DMS153 (cell line): ENCODE results near the gene AGBL4.

Experiments used
- DNase-seq: peaks from one replicate; lab custom pipeline; 2025; lab: John Stamatoyannopoulos, UW

Gene AGBL4

DNA sequence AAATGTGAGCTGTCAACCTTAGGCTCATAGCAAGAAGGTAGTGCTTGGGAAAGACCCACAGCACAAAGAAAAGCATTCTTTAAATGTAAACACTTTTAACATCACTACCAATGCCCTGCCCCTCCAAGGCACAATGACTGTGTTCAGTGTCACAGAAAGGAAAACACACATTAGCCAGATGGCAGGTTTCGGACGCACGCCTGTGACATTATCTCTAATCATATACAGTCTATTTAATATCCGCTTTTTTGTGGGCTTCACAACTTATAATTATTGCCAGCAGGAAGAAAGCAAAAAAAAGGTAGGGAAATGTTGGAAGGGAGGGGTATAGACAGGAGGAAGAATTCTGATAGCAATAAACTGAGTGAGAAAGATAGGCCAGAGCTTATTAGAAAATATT, 1134.7 kb downstream of the AGBL4 start:
- DNase-seq: peak; percentile 84

DNA sequence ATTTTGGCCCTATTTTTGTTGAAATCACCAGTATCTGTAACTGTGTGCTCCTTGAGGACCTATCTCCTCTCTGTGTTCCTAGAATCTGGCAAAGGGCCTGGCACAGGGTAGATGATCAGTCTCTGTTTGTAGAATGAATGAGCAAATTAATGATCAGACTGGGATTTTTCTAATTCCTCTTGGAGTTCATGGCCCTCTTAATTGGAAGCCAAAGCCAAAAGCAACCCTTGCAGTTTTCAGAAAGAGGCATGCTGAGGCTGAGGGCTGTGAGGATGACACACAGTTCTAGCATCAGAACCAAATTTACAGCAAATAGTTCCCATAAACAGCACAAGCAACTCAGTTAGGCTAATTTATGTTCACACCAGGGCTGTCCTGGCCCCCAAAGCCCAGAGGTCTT, 1136.0 kb downstream of the AGBL4 start:
- no peak for DNase-seq

DNA sequence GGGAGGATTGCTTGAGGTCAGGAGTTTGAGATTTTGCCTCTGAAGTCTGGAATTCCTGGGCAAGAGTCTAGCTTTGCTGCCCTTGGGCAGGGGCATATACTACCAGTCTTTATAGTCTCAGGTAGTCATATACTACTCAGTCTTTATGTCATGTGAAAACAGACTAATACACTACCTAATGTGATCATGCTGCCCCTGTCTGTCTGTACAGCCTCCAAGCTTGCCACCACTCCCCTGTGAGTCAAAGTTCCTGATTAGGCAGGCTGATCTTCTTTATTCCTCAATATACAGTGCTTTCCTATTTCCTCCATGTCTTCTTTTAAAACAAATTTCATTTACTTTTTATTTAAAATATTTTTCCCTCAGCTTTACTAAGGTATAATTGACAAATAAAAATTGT, 1141.7 kb downstream of the AGBL4 start:
- DNase-seq: no peak

DNA sequence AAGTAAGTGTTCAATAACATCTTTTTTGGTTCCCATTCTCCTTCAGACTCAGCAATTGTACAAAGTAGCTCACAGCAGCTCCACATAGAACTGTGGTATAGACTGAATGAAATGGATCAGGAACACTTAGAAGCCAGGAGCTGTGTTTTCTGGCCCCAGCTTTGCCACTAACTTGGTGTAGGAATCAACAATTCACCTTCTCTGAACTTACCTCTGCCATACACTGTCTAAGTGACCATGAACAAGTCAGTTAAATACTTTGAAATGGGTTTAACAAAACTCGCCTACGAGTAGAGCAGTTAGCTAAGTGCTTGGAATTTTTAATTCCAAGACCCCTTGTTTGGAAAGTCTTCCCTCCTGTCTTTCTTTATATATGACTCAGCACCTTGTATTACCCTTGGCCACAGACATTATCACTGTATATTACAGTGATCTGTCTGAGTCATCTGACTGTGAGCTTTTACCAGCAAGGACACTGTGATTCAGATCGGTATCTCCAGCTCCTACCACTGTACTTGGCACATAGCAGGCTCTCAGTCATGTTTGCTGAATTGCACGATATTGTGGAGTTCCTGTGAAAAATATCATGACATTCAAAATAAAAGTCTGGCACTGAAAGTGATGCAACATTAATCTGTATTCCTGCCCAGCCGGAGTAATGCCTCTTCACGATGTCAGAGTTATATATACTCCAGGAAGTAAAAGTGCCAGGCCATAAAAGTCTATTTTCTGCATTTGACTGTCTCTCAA, 1145.4 kb downstream of the AGBL4 start:
- peak; percentile 55 for DNase-seq

DNA sequence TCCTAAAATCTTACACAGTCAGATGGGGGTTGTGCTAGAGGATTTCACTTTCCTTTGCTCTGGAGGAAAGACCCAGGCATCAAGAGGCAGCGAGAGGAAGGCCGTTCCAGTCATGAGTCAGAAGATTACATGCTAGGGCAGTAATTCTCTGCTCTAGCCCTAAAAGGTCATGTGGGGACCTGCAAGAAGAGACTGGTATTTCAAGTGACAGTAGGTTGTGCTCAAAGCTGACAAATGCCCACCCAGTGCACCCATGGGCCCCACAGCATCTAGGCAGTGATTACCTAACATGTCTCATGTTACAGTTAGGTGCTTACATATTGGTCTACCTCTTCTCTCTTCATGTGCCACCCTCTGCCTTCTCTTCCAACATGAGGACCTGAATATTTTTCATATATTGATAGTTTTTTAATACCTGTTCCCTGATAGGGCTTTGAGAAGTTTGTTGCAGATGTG, 1147.4 kb downstream of the AGBL4 start:
- no peak for DNase-seq

DNA sequence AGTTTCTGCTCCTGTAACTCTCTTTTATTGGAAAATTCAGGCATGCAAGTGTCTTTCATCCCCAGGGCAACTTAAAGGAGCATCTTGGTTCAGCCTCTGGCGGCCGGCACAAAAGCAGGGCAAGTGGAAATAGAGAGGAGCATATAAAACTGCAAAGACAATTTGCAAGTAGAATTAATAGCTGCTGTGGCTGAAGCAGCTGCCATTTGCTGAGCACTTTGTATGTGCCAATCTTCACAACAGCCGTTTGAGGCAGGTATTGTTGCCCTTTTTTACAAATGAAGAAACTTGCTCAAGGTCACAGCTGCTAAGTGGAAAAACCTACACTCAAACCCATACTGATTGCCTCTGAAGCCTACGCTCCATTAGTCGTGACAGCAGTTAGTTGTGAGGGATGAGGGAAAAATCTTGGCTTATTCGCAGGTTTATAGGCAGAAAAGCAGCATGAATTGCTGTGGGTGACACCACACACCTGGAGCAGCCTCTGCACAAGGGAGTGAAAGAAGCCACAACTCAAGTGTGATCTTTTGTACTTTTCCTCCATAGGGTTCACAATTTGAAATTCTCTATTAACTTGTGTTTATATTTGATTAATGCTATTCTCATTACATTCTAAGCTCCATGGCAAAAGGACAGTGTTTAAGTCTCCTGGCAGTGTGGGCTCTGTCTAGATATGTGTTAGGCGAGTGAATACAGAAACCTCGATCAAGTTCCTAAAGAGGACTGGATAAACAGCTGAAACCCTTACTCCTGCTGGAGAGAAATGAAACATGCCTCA, 1148.0 kb downstream of the AGBL4 start:
- DNase-seq: no peak

DNA sequence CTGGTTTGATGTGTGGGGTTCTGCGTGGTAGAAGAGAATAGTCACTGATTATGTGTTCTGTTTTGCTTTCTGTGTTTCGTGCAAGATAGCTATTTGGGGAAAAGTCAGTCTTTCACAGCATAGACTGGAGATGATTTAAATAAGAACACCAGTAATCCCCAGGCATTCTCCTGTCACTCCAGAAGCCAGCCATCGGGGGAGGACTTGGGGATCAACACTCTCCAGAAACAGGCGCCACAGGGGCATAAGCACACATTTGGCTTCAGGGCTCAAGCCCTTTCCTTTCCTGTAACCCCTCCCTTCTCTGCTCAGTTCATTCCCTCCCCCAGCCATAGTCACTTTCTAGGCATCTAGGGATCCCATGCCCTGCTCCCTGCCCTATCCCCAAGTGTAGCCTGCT, 1149.8 kb downstream of the AGBL4 start:
- no peak for DNase-seq

DNA sequence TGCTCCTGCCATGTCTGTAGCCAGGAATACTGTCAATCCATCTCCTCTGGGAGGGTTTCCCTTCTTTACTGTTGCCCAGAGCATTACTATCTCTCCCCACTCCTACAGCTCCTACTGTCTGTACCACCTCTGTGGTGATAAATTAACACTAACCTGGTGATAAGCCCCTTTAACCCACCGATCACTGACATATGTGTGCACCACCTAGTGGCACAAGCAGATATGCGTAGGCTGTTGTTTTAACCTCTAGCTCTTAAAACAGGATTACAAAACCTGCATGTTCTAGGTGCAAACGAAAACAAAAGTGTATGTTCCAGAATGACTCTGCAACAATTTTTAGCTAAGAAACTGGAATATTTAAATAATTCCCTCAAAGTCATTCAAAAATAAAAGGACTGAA, 1153.2 kb downstream of the AGBL4 start:
- DNase-seq: peak; percentile 26

DNA sequence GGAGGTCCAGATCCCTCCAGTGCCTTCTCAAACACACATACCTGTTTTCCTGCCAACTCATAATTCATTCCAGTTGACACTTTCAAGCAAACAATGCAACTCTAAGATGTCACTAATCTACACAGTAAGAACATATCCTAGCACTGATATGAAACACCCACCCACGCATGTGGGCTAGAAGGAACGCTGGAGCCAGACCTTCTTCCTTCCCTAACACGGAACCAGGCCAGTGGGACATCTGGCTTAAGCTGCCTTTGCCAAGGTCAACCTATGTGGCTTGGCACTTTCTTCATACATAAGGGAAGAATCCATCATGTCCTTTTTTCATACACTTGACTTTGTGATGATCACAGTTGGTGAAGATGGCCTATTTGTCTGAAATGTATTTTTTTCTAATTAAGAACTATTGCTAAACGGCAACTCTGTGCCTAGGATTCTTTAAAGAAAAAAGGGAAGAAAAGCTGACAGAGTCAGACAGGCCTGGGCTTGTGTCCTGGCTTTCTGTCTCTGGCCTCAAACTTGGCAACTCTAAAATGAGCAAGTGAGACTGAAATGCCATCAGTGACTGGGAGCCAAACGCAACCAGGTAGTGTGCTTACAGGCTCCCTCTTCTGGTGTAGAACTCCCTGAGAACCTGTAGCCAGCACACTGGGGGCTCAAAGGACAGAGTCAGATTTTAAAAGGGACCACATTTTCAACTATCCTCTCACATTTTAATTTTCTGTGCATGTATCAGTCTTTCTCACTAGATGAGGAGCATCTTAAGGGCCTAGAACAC, 1154.4 kb downstream of the AGBL4 start:
- DNase-seq: no peak

DNA sequence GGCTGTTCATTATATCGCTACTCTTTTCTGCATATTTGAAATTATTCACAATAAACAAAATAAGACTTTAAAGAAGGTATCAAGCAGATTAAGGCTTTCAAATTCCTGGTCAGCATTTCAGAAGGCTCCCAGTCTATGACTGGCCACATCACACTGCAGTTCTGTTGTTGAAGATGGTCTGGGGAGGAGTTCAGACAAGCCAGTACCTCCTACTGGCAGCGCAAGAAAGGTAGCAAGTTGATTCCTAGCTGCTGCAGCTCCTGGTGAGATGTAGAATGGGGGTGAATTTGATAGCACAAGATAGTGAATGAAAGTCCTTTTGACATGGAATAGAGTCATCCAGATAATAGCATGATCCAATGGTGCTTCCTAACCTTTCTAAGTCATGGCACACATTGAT, 1158.8 kb downstream of the AGBL4 start:
- no peak for DNase-seq

DNA sequence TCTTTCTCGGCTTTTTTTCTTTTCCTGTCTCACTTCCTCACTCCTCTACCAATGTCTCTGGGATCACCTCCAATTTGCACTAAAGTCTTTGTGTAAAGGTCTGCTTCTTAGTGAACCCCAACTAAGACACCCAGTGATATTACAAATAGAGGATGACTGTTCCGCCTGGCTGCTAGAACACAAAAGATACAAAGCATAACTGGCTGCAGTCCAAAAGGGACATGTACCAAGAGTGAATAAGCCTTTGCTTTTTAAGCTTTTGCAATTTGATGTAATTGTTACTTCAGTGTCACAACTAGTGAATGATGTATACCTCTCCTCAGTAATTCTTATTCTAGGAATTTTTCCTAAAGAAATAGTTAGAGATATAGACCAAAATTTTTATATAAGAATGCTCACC, 1164.3 kb downstream of the AGBL4 start:
- DNase-seq: peak; percentile 74

DNA sequence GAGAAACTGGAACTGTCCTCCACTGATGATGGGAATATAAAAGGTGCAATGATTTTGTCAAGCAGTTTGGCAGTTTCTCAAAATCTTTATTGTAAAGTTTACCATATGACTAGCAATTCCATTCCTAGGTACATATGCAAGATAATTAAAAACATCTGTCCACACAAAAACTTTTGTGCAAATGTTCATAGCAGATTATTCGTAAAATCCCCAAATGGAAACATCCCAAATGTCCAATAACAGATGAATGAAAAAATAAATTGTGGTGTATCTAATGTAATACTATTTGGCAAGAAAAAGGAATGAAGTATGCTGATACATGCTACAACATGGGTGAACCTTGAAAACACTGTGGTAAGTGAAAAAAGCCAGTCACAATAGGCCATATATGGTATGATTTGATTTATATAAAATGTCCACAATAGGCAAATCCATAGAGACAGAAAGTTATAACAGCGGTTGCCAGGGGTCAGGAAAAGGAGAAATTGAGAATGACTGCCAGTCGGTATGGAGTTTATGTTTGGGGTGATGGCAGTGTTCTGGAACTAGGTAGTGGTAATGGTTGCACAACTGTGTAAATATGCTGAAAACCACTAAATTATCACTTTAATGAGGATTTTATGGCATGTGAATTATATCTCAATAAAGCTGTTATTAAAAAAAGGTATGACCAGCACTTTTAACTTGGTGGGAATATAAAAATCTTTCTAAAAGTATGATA, 1165.4 kb downstream of the AGBL4 start:
- DNase-seq: no peak

DNA sequence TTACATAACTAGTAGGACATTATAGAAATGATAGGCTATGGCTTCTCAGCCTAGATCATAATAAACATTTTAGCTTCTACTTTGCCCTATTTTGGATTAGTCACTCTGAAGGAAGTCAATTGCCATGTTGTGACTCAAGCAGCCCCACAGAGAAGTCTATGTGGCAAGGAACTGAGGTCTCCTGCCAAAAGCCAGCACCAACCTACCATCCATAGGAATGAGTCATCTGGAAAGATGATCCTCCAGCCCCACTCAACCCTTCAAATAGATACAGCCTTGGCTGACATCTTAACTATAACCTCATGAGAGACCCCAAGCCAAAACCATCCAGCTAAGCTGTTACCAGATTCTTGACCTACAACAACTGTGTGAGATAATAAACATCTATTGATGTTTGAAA, 1170.7 kb downstream of the AGBL4 start:
- DNase-seq: no peak

DNA sequence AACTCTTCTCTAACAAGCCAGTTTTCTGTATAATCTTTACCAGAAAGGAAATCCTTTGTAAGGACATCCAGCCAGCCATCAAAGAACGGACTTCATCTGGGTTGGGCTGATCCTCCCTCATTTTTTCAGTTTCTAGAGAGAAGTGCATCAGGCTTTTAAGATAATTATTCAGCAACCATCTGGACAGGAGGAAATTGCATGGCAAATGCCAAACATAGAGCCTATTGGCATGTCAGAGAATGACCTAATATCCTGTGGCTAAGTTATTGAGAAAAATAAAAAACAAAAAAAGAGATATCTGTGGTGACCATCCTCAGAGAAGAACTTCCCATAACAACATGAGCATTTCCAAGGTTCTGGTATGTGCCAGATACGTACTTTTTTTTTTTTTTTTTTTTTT, 1172.1 kb downstream of the AGBL4 start:
- no peak for DNase-seq

DNA sequence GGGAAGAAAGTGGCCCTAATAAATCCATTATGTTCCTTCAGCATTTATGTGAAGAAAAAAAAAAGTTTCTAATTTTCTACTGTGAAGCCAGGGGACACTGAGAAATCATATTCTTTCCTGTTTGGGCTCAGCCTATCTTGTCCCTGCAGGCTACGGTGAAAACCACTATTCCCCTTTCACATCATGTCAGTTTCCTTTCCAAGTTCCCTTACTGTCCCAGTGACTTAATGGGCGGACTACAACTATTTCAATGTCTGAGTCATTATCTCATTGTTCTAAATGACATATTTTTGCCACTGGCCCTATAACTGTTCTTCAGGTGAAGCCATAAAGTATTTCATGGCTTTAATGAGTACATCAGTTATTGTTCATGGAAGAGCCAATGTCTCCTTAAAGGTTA, 1175.7 kb downstream of the AGBL4 start:
- DNase-seq: no peak

DNA sequence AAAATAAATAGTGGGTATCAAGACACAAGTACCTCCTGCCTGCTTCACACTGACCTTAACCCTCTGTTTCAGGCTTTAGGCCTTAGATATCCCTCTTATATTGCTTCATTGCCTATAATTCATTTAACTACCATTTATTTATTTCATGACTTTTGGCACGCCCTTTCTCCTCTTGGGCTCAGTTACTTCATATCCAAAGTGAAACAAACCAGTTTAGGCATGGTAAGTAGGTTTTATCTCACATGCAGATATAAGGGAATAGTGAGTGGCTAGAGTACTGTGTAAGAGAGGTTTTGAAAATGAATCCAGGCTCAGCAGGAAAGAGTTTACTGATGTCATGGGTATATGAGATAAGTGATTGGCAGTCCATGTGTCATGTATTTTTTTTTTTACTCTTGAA, 1177.3 kb downstream of the AGBL4 start:
- DNase-seq: no peak

DNA sequence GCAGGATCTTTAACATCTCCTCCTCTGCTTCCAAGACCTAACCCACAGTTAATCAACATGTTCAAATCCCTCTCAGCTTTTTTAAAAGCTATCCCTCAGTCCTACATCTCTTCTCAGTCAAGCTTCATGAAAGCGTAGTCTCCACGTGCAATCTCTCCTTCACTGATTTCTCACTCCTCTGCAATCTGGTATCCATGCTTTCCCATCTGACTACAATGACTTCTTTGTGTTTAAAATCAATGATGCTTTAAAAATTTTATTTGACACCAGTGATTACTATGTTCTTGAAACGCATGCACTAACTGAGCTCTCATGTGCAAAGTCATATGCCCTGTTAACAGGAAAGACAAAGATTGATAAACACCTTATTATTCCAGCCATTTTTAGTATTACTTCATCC, 1179.6 kb downstream of the AGBL4 start:
- DNase-seq: no peak

DNA sequence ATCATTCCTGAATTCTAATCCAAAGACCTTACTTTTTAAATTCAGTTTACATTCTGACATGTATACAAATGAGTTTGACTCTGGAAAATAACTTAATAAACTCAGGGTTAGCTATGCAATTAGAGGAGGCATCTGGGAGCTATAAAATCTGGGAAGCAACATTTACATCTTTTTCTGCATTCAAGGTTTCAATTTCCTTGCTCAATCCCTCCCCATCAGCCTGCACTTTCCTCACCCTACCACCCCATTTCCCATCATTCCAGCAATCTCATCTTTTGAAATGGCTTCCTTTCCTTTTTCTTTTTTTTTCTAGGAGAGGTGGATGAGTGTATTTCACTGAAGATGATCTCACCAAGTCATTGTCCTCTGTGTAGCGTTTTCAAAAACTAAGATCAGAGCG, 1181.8 kb downstream of the AGBL4 start:
- no peak for DNase-seq

DNA sequence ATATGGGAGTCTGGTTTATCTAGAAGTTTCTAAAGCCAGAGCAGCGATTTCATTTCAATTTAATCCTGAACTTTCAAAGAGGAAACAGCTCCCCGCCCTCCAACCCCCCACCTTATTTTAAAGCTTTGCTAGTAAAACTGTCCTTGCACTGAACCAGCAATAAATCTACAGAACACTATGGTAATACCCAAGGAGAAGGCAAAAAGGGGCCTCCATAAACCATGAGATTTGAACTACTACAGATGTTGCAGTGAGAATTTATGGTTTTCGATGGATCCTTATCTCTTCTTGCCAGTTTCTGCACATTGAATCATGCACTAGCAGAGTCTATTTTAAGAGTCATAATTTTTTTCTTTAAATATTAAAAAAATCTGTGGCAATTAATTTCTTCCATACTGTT, 1182.3 kb downstream of the AGBL4 start:
- no peak for DNase-seq

DNA sequence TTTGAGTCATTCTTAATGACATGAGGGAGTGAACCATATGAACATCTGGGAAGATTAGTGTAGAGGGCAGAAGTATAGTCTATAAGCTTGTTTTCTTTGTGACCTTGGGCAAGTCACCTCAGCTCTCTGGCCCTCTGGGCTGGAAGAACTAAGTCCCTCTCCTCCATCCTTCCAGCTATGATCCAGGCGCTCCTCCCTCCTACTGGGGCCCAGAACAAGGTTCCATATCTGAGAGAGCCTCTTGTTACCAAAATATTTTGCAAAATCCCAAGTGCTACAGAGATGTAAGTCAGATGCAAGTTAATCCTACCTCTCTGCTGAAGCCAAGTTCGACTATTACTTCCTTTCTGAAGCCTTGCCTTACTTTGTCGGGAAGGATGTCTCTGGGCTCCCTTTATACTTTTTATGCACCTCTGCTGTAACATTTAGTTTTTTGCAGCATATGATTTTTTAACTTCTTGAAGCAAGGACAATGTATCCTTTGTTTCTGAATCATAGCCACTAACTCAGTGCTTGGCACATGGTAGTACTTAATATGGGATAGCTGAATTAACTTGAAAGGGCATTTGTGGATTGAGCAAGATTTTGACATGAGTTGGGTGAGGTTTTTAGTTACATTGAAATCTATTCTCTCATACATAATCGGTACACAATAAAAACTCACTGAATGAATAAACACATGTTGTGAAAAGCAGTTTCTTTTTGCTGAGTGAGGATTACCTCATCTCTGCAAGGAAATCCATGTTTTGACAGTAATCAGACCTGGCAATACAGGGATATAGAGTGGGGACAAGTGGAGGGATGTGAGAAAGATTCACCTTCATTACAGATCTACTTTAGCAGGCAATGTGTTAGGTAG, 1192.4 kb downstream of the AGBL4 start:
- no peak for DNase-seq

DNA sequence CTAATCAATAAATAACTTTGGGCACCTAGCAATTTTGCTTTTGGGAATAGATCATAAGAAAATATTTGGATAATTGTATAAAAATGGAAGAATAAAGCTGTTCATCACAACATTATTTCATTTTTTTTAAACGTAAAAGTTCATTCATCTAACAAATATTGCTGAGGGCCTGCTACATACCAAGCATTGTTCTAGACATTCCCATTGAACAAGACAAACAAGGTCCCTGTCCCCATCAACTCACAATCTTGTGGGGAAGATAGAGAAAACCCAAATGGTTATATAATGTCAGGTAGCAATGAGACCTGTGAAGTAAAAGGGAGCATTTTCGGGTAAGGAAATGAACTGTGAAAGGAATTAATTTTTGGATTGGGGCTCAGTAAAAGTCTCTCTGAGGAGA, 1193.0 kb downstream of the AGBL4 start:
- DNase-seq: no peak
